ENCODE results near the gene NCS1. TPM values are rescaled to one million over a fixed set of nuclear protein-coding genes. Genes with fewer than 3 reads are reported as not detected.
A peak's percentile ranks its signal among the peaks of the same experiment; 100 is the strongest.

Gene NCS1
- total and polyA plus RNA-seq, 2 of the 8 experiments (the other 6 are each of a cell fraction or from before 2014, with no cell fraction given) = 34.7 to 47.6 TPM

DNA sequence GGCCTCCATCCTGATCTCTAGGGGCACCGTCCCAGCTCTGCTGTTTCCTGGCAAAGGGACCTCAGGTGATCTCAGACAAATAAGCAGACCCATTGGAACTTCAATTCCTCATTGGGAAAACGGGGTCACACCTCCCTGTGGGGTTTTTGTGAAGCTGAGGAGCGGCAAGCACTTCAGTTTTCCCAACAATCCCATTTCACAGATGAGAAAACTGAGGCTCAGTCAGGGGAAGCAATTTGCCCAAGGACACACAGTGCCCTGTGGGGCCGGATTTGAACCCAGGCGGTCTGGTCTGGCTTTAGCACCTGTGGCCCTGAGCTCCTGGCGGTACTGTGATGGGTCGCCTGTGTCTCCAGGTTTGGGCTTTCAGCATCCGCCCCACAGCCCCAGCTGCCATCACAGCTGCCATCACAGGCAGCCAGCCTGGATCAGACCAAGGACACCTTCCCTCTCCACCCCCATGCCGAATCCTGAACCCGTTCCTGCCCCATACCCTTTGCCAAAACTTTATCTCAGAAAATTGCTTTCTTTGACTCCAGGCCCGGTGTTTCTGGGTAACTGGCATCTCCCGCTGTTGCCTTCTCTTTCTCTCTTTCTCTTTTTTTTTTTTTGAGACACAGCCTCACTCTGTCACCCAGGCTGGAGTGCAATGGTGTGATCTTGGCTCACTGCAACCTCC is 26.4 kb downstream of the NCS1 start:
- DNase-seq (ENCODE audit: low read depth in 1 of 2, low spot score in 2 of 2) (no peak), FAIRE-seq (no peak)
- Histone ChIP-seq H4K5ac (ENCODE audit: insufficient read length, low read depth, low read length) (no peak overlapping the region), H3K4me2 (ENCODE audit: insufficient read depth in 1 of 2, low read depth in 2 of 2, low read length in 2 of 2) (no peak overlapping the region), H2BK12ac (ENCODE audit: low read depth, low read length) (no peak overlapping the region), H3K79me1 (ENCODE audit: low read depth, low read length) (peaks cover 11% of the 10 kb centered on the region), H3K4ac (replicated peaks; ENCODE audit: insufficient read length, low read depth, low read length) (no peak overlapping the region), H4K8ac (ENCODE audit: extremely low read depth, insufficient read depth, low read length) (peak overlapping the region; percentile 45; the same call in 1 of the 2 replicates), H2BK120ac (replicated peaks; ENCODE audit: low read depth, low read length) (no peak overlapping the region), H3K18ac (ENCODE audit: extremely low read depth, low read length) (no peak overlapping the region), H2AFZ (ENCODE audit: low read length) (no peak overlapping the region), H4K91ac (replicated peaks; ENCODE audit: insufficient read length, low read length) (no peak overlapping the region), H3K56ac (replicated peaks; ENCODE audit: insufficient read length, low read depth, low read length) (no peak overlapping the region), H3K9ac (replicated peaks in 1 of 4; ENCODE audit: extremely low read depth in 1 of 4, low read depth in 3 of 4, low read length in 3 of 4) (no peak overlapping the region), H3K23ac (ENCODE audit: insufficient read length) (no peak overlapping the region), H3K36me3 (ENCODE audit: control insufficient read depth in 2 of 4, insufficient read depth in 4 of 4, low read length in 3 of 4) (no peaks in the 10 kb centered on the region), H2BK15ac (ENCODE audit: low read length) (no peak overlapping the region), H2BK20ac (ENCODE audit: low read length) (no peak overlapping the region), H3K23me2 (ENCODE audit: low read depth, low read length) (no peaks in the 10 kb centered on the region), H3K4me1 (replicated peaks in 1 of 4; ENCODE audit: control insufficient read depth in 3 of 4, insufficient read depth in 4 of 4, low read length in 3 of 4) (peaks cover 0 to 12% (median 5%) of the 10 kb centered on the region in 4 experiments; a peak in 6 of 7 replicates), H3K27me3 (replicated peaks in 1 of 4; ENCODE audit: control insufficient read depth in 3 of 4, extremely low read depth in 1 of 4, insufficient read depth in 3 of 4, low read length in 3 of 4) (no peaks in the 10 kb centered on the region; a peak in 1 of 7 replicates), H2BK5ac (ENCODE audit: low read depth, low read length) (0 out of 2 replicates have a peak overlapping the region, but pooled peaks have one; percentile 5), H4K20me1 (replicated peaks in 1 of 2; ENCODE audit: control insufficient read depth in 1 of 2, insufficient read depth in 2 of 2, low read length in 2 of 2) (no peaks in the 10 kb centered on the region), H3K79me2 (ENCODE audit: control insufficient read depth in 1 of 2, insufficient read depth in 2 of 2, low read length in 2 of 2) (peaks cover 7 to 9% of the 10 kb centered on the region in 2 experiments; a peak in 3 of 4 replicates), H3K14ac (ENCODE audit: insufficient read length) (no peak overlapping the region), H3K9me3 (ENCODE audit: insufficient read depth in 2 of 2, low read depth in 1 of 2, low read length in 1 of 2) (no peaks in the 10 kb centered on the region), H3K4me3 (ENCODE audit: extremely low read depth in 1 of 4, insufficient read depth in 2 of 4, low read depth in 3 of 4, low read length in 4 of 4) (no peak overlapping the region), H2AK5ac (ENCODE audit: low read depth, low read length) (no peak overlapping the region), H3K27ac (ENCODE audit: low read depth, low read length) (peak overlapping the region; percentile 30; the same call in 1 of the 2 replicates)
- POLR2A ChIA-PET (ENCODE audit: partially characterized antibody) = interaction anchor here (0.6 to 1.7 kb wide), 3 partner anchors 12 to 1511 kb away, joined by 4 read pairs; no protein-coding TSS in a partner anchor
- WGBS, 2 experiments (ENCODE audit: extremely low coverage in 1 of 2, insufficient coverage in 1 of 2, insufficient read length in 1 of 2, insufficient replicate concordance in 2 of 2, low coverage in 1 of 2, low lambda C conversion rate in 2 of 2, missing lambda C conversion rate in 1 of 2) = 89% methylated on average over 12 of the region's 12 CpGs; no CpG with 5 or more reads in 1 of the 2 experiments
- TF ChIP-seq GTF2F1 (IDR thresholded peaks at IDR 0.05; ENCODE audit: borderline replicate concordance, low read depth, low read length) = no peak
- no peak for TF ChIP-seq SIRT6 (IDR thresholded peaks at IDR 0.05; ENCODE audit: low read length)
- no peak for TF ChIP-seq ASH2L (IDR thresholded peaks at IDR 0.05; ENCODE audit: low read length)
- TF ChIP-seq KDM1A (IDR thresholded peaks at IDR 0.05; ENCODE audit: borderline replicate concordance, low read length) = peak; percentile 56; the same call in 1 of the 2 replicates
- TF ChIP-seq, protein P1, sequence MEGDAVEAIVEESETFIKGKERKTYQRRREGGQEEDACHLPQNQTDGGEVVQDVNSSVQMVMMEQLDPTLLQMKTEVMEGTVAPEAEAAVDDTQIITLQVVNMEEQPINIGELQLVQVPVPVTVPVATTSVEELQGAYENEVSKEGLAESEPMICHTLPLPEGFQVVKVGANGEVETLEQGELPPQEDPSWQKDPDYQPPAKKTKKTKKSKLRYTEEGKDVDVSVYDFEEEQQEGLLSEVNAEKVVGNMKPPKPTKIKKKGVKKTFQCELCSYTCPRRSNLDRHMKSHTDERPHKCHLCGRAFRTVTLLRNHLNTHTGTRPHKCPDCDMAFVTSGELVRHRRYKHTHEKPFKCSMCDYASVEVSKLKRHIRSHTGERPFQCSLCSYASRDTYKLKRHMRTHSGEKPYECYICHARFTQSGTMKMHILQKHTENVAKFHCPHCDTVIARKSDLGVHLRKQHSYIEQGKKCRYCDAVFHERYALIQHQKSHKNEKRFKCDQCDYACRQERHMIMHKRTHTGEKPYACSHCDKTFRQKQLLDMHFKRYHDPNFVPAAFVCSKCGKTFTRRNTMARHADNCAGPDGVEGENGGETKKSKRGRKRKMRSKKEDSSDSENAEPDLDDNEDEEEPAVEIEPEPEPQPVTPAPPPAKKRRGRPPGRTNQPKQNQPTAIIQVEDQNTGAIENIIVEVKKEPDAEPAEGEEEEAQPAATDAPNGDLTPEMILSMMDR (IDR thresholded peaks at IDR 0.05; ENCODE audit: control extremely low read depth in 1 of 3, insufficient read depth in 1 of 3, low read depth in 1 of 3, low read length in 3 of 3) = no peak
- TF ChIP-seq ZNF274 (IDR thresholded peaks at IDR 0.05; ENCODE audit: borderline replicate concordance, extremely low read depth, low read length) = no peak
- TF ChIP-seq EGR1 (IDR thresholded peaks at IDR 0.05; ENCODE audit: borderline replicate concordance, low read depth, low read length) = no peak
- CTCF ChIA-PET (ENCODE audit: partially characterized antibody) = interaction anchor here (0.6 to 1.2 kb wide), 3 partner anchors 21 to 46 kb away, joined by 3 read pairs; no protein-coding TSS in a partner anchor

Measured in H1 (cell line).